ENCODE results near the gene C19orf44. TPM values are rescaled to one million over a fixed set of nuclear protein-coding genes. Genes with fewer than 3 reads are reported as not detected.
"Not testable (repeated sequence)": the region's sequence is repeated elsewhere in the genome, so short reads cannot be mapped to it uniquely, and the experiment has no call there.

C19orf44 gene
- total RNA-seq, 2 donors from 2014 or later, result 4.9 to 14.8 TPM

- H3K4me3 ChIP-seq, result no peak overlapping the region
- H3K27ac ChIP-seq, result no peak overlapping the region
- H3K4me1 ChIP-seq, result peaks cover 30% of the 10 kb centered on the region
- H3K9me3 ChIP-seq, result no peaks in the 10 kb centered on the region
- ATAC-seq (no peak), DNase-seq (no peak)
- TF ChIP-seq CTCF (IDR thresholded peaks at IDR 0.05) (no peak), POLR2A (IDR thresholded peaks at IDR 0.05) (no peak)
- no peaks in the 10 kb centered on the region for H3K27me3 ChIP-seq
- intact Hi-C loops (cut with DNase I), result no loop called here
- H3K36me3 ChIP-seq (replicated peaks in 1 of 2; ENCODE audit: insufficient read depth in 1 of 2, low read depth in 2 of 2), result no peaks in the 10 kb centered on the region
- WGBS, 2 donors, result 92 to 95% methylated on average over 10 to 11 of the region's 11 CpGs
Measured at GRCh38 chr19:16544473-16545231, 48.5 kb downstream of the C19orf44 start.

GRCh38 chr19:16548956-16549355 lies 52.8 kb downstream of the C19orf44 start:
- Histone ChIP-seq H3K4me3 (no peak overlapping the region), H3K4me1 (peaks cover 6% of the 10 kb centered on the region), H3K27ac (no peak overlapping the region), H3K27me3 (no peaks in the 10 kb centered on the region), H3K36me3 (replicated peaks in 1 of 2; ENCODE audit: insufficient read depth in 1 of 2, low read depth in 2 of 2) (peaks cover 0 to 10% of the 10 kb centered on the region in 2 donors), H3K9me3 (no peaks in the 10 kb centered on the region)
- intact Hi-C loops (cut with DNase I), result no loop called here
- WGBS, 2 donors, result 74 to 83% methylated on average over 4 of the region's 4 CpGs
- ATAC-seq (no peak), DNase-seq (no peak)
- TF ChIP-seq CTCF (IDR thresholded peaks at IDR 0.05), result no peak
- no peak for TF ChIP-seq POLR2A (IDR thresholded peaks at IDR 0.05)

GRCh38 chr19:16551902-16552301 lies 55.7 kb downstream of the C19orf44 start:
- DNase-seq; H3K4me1 ChIP-seq; H3K9me3 ChIP-seq; H3K4me3 ChIP-seq; ATAC-seq; H3K27ac ChIP-seq; H3K27me3 ChIP-seq; intact Hi-C loops (cut with DNase I): not testable (repeated sequence)
- 93 to 95% methylated on average over 5 to 6 of the region's 6 CpGs for WGBS, 2 donors
- peaks cover 0 to 25% of the 10 kb centered on the region in 2 donors for H3K36me3 ChIP-seq (replicated peaks in 1 of 2; ENCODE audit: insufficient read depth in 1 of 2, low read depth in 2 of 2)

GRCh38 chr19:16554776-16555175 lies 58.6 kb downstream of the C19orf44 start:
- H3K36me3 ChIP-seq (replicated peaks in 1 of 2; ENCODE audit: insufficient read depth in 1 of 2, low read depth in 2 of 2), result peaks cover 0 to 27% of the 10 kb centered on the region in 2 donors

GRCh38 chr19:16559780-16560276 lies 63.6 kb downstream of the C19orf44 start:
- no peak overlapping the region for H3K27ac ChIP-seq
- TF ChIP-seq CTCF (IDR thresholded peaks at IDR 0.05) (no peak), POLR2A (IDR thresholded peaks at IDR 0.05) (no peak)
- WGBS, 2 donors, result 85 to 92% methylated on average over 10 of the region's 10 CpGs
- H3K4me3 ChIP-seq, result no peak overlapping the region
- DNase-seq, result no peak
- H3K4me1 ChIP-seq, result peaks cover 29% of the 10 kb centered on the region
- peaks cover 0 to 19% of the 10 kb centered on the region in 2 donors for H3K36me3 ChIP-seq (replicated peaks in 1 of 2; ENCODE audit: insufficient read depth in 1 of 2, low read depth in 2 of 2)
- intact Hi-C loops (cut with DNase I), result no loop called here
- H3K9me3 ChIP-seq, result no peaks in the 10 kb centered on the region
- ATAC-seq, result no peak
- H3K27me3 ChIP-seq, result no peaks in the 10 kb centered on the region

More at GRCh38 chr19:16554776-16555175, 58.6 kb downstream of the C19orf44 start:
- Histone ChIP-seq H3K4me3 (no peak overlapping the region), H3K4me1 (peaks cover 6% of the 10 kb centered on the region), H3K9me3 (no peaks in the 10 kb centered on the region), H3K27ac (no peak overlapping the region), H3K27me3 (no peaks in the 10 kb centered on the region)
- WGBS, 2 donors, result 78 to 93% methylated on average over 6 to 8 of the region's 8 CpGs
- ATAC-seq (no peak), DNase-seq (no peak)
- intact Hi-C loops (cut with DNase I), result no loop called here
- TF ChIP-seq CTCF (IDR thresholded peaks at IDR 0.05) (no peak), POLR2A (IDR thresholded peaks at IDR 0.05) (no peak)

Measured in body of pancreas (tissue), 4 donors.